OCI-LY1 (cell line): Measurements from ENCODE around the gene C1S.
"Not testable (repeated sequence)": the region's sequence is repeated elsewhere in the genome, so short reads cannot be mapped to it uniquely, and the experiment has no call there.

Experiments
- H2AFZ ChIP-seq: fragments of 200-600 bp; sonication (generic), shearing (Covaris generic); 2 replicates; pipeline ENCODE4 v1.6.0; 2014; ENCODE audit warnings: antibody characterized with exemption, mild to moderate bottlenecking, low read length
- H3F3A ChIP-seq: fragments of 200-600 bp; sonication (generic), shearing (Covaris generic); 2 replicates; pipeline ENCODE4 v1.6.0; 2014; ENCODE audit warnings: mild to moderate bottlenecking, antibody characterized with exemption, low read length, moderate library complexity; ENCODE audit not compliant: insufficient read depth
- H3K27ac ChIP-seq: fragments of 200-600 bp; sonication (generic); 2 replicates; pipeline ENCODE4 v1.5.1; 2014; ENCODE audit warnings: low read length, mixed run types, mild to moderate bottlenecking, low read depth; ENCODE audit not compliant: poor library complexity, severe bottlenecking
- H3K27me3 ChIP-seq: fragments of 200-600 bp; sonication (generic); 2 replicates; pipeline ENCODE4 v1.6.0; 2014; ENCODE audit warnings: antibody characterized with exemption, mild to moderate bottlenecking, low read length, moderate library complexity; ENCODE audit not compliant: insufficient read depth
- H3K36me3 ChIP-seq: fragments of 200-600 bp; sonication (generic); 2 replicates; pipeline ENCODE4 v1.6.1; 2014; ENCODE audit warnings: mild to moderate bottlenecking, antibody characterized with exemption, low read length, moderate library complexity, mixed read lengths; ENCODE audit not compliant: insufficient read depth
- H3K4me1 ChIP-seq: fragments of 200-600 bp; sonication (generic); 2 replicates; pipeline ENCODE4 v1.5.1; 2014; ENCODE audit warnings: mild to moderate bottlenecking, low read length, moderate library complexity; ENCODE audit not compliant: insufficient read depth, severe bottlenecking
- H3K4me2 ChIP-seq: fragments of 200-600 bp; sonication (generic), shearing (Covaris generic); 2 replicates; pipeline ENCODE4 v1.6.1; 2014; ENCODE audit warnings: low read length
- H3K4me3 ChIP-seq: fragments of 200-600 bp; sonication (generic); 2 replicates; pipeline ENCODE4 v1.5.1; 2014; ENCODE audit warnings: low read length, low read depth, mild to moderate bottlenecking, mixed read lengths; ENCODE audit not compliant: poor library complexity, severe bottlenecking
- H3K79me2 ChIP-seq: fragments of 200-600 bp; shearing (Covaris generic); 2 replicates; pipeline ENCODE4 v1.6.1; 2016; ENCODE audit warnings: mixed run types, low read length, mixed read lengths; ENCODE audit not compliant: insufficient read depth
- H3K9ac ChIP-seq: fragments of 200-600 bp; sonication (generic), shearing (Covaris generic); 2 replicates; pipeline ENCODE4 v1.6.1; 2014; ENCODE audit warnings: mild to moderate bottlenecking, low read length, mixed read lengths
- H3K9me2 ChIP-seq: fragments of 200-600 bp; sonication (generic), shearing (Covaris generic); 2 replicates; pipeline ENCODE4 v1.6.1; 2014; ENCODE audit warnings: low read depth, mild to moderate bottlenecking, low read length, mixed read lengths
- H3K9me3 ChIP-seq: fragments of 200-600 bp; shearing (Covaris generic); 2 replicates; pipeline ENCODE4 v1.6.1; 2014; ENCODE audit warnings: low read length, mixed read lengths
- H4K20me1 ChIP-seq: fragments of 200-600 bp; sonication (generic), shearing (Covaris generic); 2 replicates; pipeline ENCODE4 v1.6.0; 2016; ENCODE audit warnings: mild to moderate bottlenecking, low read length; ENCODE audit not compliant: insufficient read depth
- CTCF ChIP-seq: fragments of 200-600 bp; sonication (generic), shearing (Covaris generic); IDR thresholded peaks from 2 replicates; pipeline ENCODE4 v1.5.1; 2017; ENCODE audit warnings: mild to moderate bottlenecking, antibody characterized with exemption, low read length, moderate library complexity, mixed read lengths
- EZH2 ChIP-seq: fragments of 200-600 bp; sonication (generic), shearing (Covaris generic); IDR thresholded peaks from 2 replicates; pipeline ENCODE4 v1.8.0; 2017; ENCODE audit warnings: borderline replicate concordance, mixed run types, mild to moderate bottlenecking, antibody characterized with exemption, low read length, moderate library complexity, mixed read lengths

C1S gene

GRCh38 chr12:7054925-7055324 lies 5.6 kb upstream of the C1S start:
- Histone ChIP-seq H3K4me3 (no peak overlapping the region), H3K4me1 (no peaks in the 10 kb centered on the region), H3K9ac (no peak overlapping the region), H3K9me2 (no peaks in the 10 kb centered on the region), H3K79me2 (no peaks in the 10 kb centered on the region), H3K9me3 (no peaks in the 10 kb centered on the region), H4K20me1 (no peaks in the 10 kb centered on the region), H3K4me2 (no peak overlapping the region), H2AFZ (no peak overlapping the region), H3K27ac (no peak overlapping the region), H3F3A (no peaks in the 10 kb centered on the region), H3K36me3 (no peaks in the 10 kb centered on the region), H3K27me3 (no peaks in the 10 kb centered on the region; the same call in 1 of the 2 replicates)
- TF ChIP-seq EZH2 (no peak), CTCF (no peak)

- H3K9me3 ChIP-seq, H3K27me3 ChIP-seq, H3K9me2 ChIP-seq, H3K4me1 ChIP-seq, H3K27ac ChIP-seq, H3F3A ChIP-seq, H3K4me3 ChIP-seq, H3K4me2 ChIP-seq, H4K20me1 ChIP-seq, H3K36me3 ChIP-seq, H2AFZ ChIP-seq, H3K79me2 ChIP-seq, H3K9ac ChIP-seq: not testable (repeated sequence)
These were observed 4.8 kb upstream of the C1S start for GRCh38 chr12:7055736-7056135.

GRCh38 chr12:7058163-7058845 lies 2.2 kb upstream of the C1S start:
- H3K9ac ChIP-seq, result no peak overlapping the region
- H3K36me3 ChIP-seq, result no peaks in the 10 kb centered on the region
- no peak overlapping the region for H3K4me3 ChIP-seq

More at GRCh38 chr12:7058163-7058845, 2.2 kb upstream of the C1S start:
- H3K4me2 ChIP-seq, result no peak overlapping the region
- H3K9me2 ChIP-seq, result no peaks in the 10 kb centered on the region
- no peaks in the 10 kb centered on the region for H3K4me1 ChIP-seq
- no peak overlapping the region for H3K27ac ChIP-seq
- no peaks in the 10 kb centered on the region for H3K79me2 ChIP-seq
- H3K9me3 ChIP-seq, result no peaks in the 10 kb centered on the region
- H4K20me1 ChIP-seq, result no peaks in the 10 kb centered on the region
- H3F3A ChIP-seq, result no peaks in the 10 kb centered on the region
- no peak for TF ChIP-seq CTCF
- no peak for TF ChIP-seq EZH2
- no peak overlapping the region for H2AFZ ChIP-seq
- peaks cover 4% of the 10 kb centered on the region; the same call in 1 of the 2 replicates for H3K27me3 ChIP-seq
